HG03064 (cell line): ENCODE data around the gene PPP1CA.

Experiments used
- ATAC-seq: cut with Tn5 transposase; IDR thresholded peaks from one replicate; pipeline ENCODE4 v1.9.1; 2021; ENCODE audit warnings: low read depth; ENCODE audit not compliant: unreplicated experiment

PPP1CA gene

GRCh38 chr11:67419325-67420049 is 17.8 kb upstream of the PPP1CA start:
- ATAC-seq: no peak

- ATAC-seq: no peak
Measured at GRCh38 chr11:67418476-67419281, 17.0 kb upstream of the PPP1CA start.

- ATAC-seq: no peak
Measured at GRCh38 chr11:67417425-67417824, 15.8 kb upstream of the PPP1CA start.

- no peak for ATAC-seq
Measured at GRCh38 chr11:67416416-67417335, 15.0 kb upstream of the PPP1CA start.

GRCh38 chr11:67415501-67416304 is 14.0 kb upstream of the PPP1CA start, which contains the start of gene CARNS1:
CARNS1 (plus strand) TSS chr11:67415678; CDS start chr11:67416200, 522 bp downstream.
- ATAC-seq: no peak

- no peak for ATAC-seq
Measured at GRCh38 chr11:67413266-67413849, 11.7 kb upstream of the PPP1CA start.

GRCh38 chr11:67412495-67413179 is 11.0 kb upstream of the PPP1CA start:
- ATAC-seq: no peak

- ATAC-seq: no peak
Measured at GRCh38 chr11:67411785-67412152, 10.1 kb upstream of the PPP1CA start.

- no peak for ATAC-seq
Measured at GRCh38 chr11:67410984-67411784, 9.5 kb upstream of the PPP1CA start.

GRCh38 chr11:67410369-67410831 is 8.7 kb upstream of the PPP1CA start:
- no peak for ATAC-seq

GRCh38 chr11:67409781-67410368 is 8.2 kb upstream of the PPP1CA start:
- no peak for ATAC-seq

- no peak for ATAC-seq
Measured at GRCh38 chr11:67409261-67409666, 7.6 kb upstream of the PPP1CA start.

GRCh38 chr11:67408437-67409200 is 7.0 kb upstream of the PPP1CA start:
- no peak for ATAC-seq

- ATAC-seq: no peak
Measured at GRCh38 chr11:67407688-67408163, 6.1 kb upstream of the PPP1CA start.

- ATAC-seq: no peak
Measured at GRCh38 chr11:67406969-67407687, 5.5 kb upstream of the PPP1CA start.

GRCh38 chr11:67406420-67406968 is 4.8 kb upstream of the PPP1CA start:
- ATAC-seq: no peak
